Measurements from ENCODE around the gene GPR171. TPM values are rescaled to one million over a fixed set of nuclear protein-coding genes. Genes with fewer than 3 reads are reported as not detected.

Gene GPR171
- total and polyA plus RNA-seq, 2 donors (not counting 1 experiment from before 2014, with no cell fraction given) = 0.75 to 1.1 TPM

DNA sequence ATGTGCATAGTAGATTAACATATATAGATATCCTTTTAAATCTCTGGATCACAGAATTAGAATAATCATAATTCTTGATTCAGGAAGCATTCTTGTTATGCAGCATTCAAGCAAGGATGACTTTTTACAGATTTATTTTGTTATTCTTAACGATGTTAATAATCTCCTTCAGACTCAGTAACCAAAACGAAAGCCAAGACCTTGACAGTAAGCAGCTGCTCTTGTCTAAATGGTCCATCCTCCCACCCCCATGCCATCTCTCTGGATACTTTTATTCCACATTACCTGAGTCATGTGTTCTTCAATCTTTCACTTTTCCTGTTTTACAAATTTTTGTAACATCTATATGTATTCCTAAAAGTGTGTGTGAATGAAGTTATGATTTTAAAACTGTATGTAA is 33.3 kb upstream of the GPR171 start:
- Histone ChIP-seq H3K4me1 (ENCODE audit: control insufficient read depth in 2 of 2, insufficient read depth in 2 of 2, low read length in 2 of 2) (peaks cover 2 to 5% of the 10 kb centered on the region in 2 donors), H3K9ac (ENCODE audit: low read length) (no peak overlapping the region), H3K9me3 (ENCODE audit: control extremely low read depth in 1 of 3, control insufficient read depth in 2 of 3, insufficient read depth in 1 of 3, low read length in 2 of 3) (no peaks in the 10 kb centered on the region), H4K20me1 (ENCODE audit: control insufficient read depth, insufficient read depth, low read length, poor library complexity, severe bottlenecking) (no peaks in the 10 kb centered on the region), H3K4me3 (ENCODE audit: control extremely low read depth in 1 of 5, extremely low read depth in 1 of 5, insufficient read depth in 1 of 5, low read depth in 2 of 5, low read length in 4 of 5) (no peak overlapping the region), H3K79me2 (ENCODE audit: control insufficient read depth, insufficient read depth, low read length) (peaks cover 3% of the 10 kb centered on the region), H3K36me3 (replicated peaks in 1 of 2; ENCODE audit: control extremely low read depth in 1 of 2, control insufficient read depth in 1 of 2, extremely low read depth in 1 of 2, insufficient read depth in 2 of 2, low read length in 1 of 2) (peaks cover 0 to 5% of the 10 kb centered on the region in 2 experiments), H3K4me2 (replicated peaks; ENCODE audit: low read depth, low read length, poor library complexity, severe bottlenecking) (no peak overlapping the region), H2AFZ (ENCODE audit: insufficient read depth, low read depth, low read length, poor library complexity, severe bottlenecking) (no peak overlapping the region), H3K27ac (ENCODE audit: low read length in 2 of 2) (no peak overlapping the region), H3K27me3 (replicated peaks in 1 of 4; ENCODE audit: control extremely low read depth in 1 of 4, control insufficient read depth in 3 of 4, insufficient read depth in 4 of 4, low read length in 3 of 4) (no peaks in the 10 kb centered on the region)
- Mint-ChIP-seq H3K4me3 (no peak overlapping the region), H3K4me1 (peaks cover 16% of the 10 kb centered on the region), H3K27me3 (no peaks in the 10 kb centered on the region), H3K9me3 (ENCODE audit: insufficient read depth) (no peaks in the 10 kb centered on the region), H3K27ac (no peak overlapping the region)
- TF ChIP-seq EZH2 (IDR thresholded peaks at IDR 0.05; ENCODE audit: borderline replicate concordance, insufficient read depth, low read depth, low read length, poor library complexity, severe bottlenecking) = no peak
- TF ChIP-seq, protein P1, sequence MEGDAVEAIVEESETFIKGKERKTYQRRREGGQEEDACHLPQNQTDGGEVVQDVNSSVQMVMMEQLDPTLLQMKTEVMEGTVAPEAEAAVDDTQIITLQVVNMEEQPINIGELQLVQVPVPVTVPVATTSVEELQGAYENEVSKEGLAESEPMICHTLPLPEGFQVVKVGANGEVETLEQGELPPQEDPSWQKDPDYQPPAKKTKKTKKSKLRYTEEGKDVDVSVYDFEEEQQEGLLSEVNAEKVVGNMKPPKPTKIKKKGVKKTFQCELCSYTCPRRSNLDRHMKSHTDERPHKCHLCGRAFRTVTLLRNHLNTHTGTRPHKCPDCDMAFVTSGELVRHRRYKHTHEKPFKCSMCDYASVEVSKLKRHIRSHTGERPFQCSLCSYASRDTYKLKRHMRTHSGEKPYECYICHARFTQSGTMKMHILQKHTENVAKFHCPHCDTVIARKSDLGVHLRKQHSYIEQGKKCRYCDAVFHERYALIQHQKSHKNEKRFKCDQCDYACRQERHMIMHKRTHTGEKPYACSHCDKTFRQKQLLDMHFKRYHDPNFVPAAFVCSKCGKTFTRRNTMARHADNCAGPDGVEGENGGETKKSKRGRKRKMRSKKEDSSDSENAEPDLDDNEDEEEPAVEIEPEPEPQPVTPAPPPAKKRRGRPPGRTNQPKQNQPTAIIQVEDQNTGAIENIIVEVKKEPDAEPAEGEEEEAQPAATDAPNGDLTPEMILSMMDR (IDR thresholded peaks at IDR 0.05) = no peak
- intact Hi-C loops (cut with micrococcal nuclease) = loop anchor here (10.0 kb wide), 1 partner anchor 148 kb away; the partner anchor contains the start of gene P2RY12
- no peak for DNase-seq
- ChIA-PET CTCF (interaction anchor here (0.8 to 3.2 kb wide), 5 partner anchors 8 to 68 kb away, joined by 3 to 21 read pairs (median 3); no protein-coding TSS in a partner anchor), POLR2A (no interaction called here)
- no peak for ATAC-seq (ENCODE audit: low read depth)
- 100% methylated on average over 1 of the region's 2 CpGs for WGBS (ENCODE audit: insufficient coverage)

DNA sequence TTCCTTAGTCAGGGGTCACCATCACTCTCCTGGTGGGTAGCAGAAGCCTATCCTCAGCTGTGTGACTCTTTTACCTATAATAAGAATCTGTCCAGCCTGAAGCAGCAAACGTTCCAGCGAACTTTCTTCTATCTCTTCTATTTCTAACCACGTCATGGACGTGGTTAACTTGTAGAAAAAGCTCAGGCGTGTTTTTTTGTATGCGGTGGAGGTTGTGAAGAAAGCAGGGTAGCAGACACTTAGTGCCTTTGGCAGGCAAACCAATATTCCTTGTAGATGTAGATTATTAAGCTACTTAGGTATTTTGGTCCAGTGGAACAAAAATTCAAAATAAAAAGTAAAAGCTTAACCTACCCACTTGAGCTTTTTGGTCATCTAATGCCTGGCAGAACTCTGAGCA is 31.8 kb upstream of the GPR171 start:
- H3K4me1 Mint-ChIP-seq = peaks cover 26% of the 10 kb centered on the region
- CTCF ChIA-PET = interaction anchor here (1.6 to 12.2 kb wide), 5 partner anchors 29 to 67 kb away, joined by 5 to 105 read pairs (median 8); partner anchors contain the start of gene P2RY14
- no CpG with 5 or more reads among the region's 6 CpGs for WGBS (ENCODE audit: insufficient coverage)

More for the DNA sequence above, 31.8 kb upstream of the GPR171 start:
- Histone ChIP-seq H2AFZ (ENCODE audit: insufficient read depth, low read depth, low read length, poor library complexity, severe bottlenecking) (no peak overlapping the region), H4K20me1 (ENCODE audit: control insufficient read depth, insufficient read depth, low read length, poor library complexity, severe bottlenecking) (no peaks in the 10 kb centered on the region), H3K79me2 (ENCODE audit: control insufficient read depth, insufficient read depth, low read length) (peaks cover 8% of the 10 kb centered on the region), H3K4me2 (replicated peaks; ENCODE audit: low read depth, low read length, poor library complexity, severe bottlenecking) (no peak overlapping the region), H3K4me1 (ENCODE audit: control insufficient read depth in 2 of 2, insufficient read depth in 2 of 2, low read length in 2 of 2) (peaks cover 15 to 20% of the 10 kb centered on the region in 2 donors), H3K9me3 (ENCODE audit: control extremely low read depth in 1 of 3, control insufficient read depth in 2 of 3, insufficient read depth in 1 of 3, low read length in 2 of 3) (no peaks in the 10 kb centered on the region), H3K36me3 (replicated peaks in 1 of 2; ENCODE audit: control extremely low read depth in 1 of 2, control insufficient read depth in 1 of 2, extremely low read depth in 1 of 2, insufficient read depth in 2 of 2, low read length in 1 of 2) (peaks cover 0 to 5% of the 10 kb centered on the region in 2 experiments), H3K4me3 (ENCODE audit: control extremely low read depth in 1 of 5, extremely low read depth in 1 of 5, insufficient read depth in 1 of 5, low read depth in 2 of 5, low read length in 4 of 5) (no peak overlapping the region), H3K27ac (ENCODE audit: low read length in 2 of 2) (no peak overlapping the region), H3K9ac (ENCODE audit: low read length) (no peak overlapping the region), H3K27me3 (replicated peaks in 1 of 4; ENCODE audit: control extremely low read depth in 1 of 4, control insufficient read depth in 3 of 4, insufficient read depth in 4 of 4, low read length in 3 of 4) (no peaks in the 10 kb centered on the region)
- Mint-ChIP-seq H3K4me3 (no peak overlapping the region), H3K9me3 (ENCODE audit: insufficient read depth) (no peaks in the 10 kb centered on the region), H3K27me3 (no peaks in the 10 kb centered on the region), H3K27ac (peak overlapping the region; percentile 71)
- POLR2A ChIA-PET = no interaction called here
- DNase-seq = no peak
- intact Hi-C loops (cut with micrococcal nuclease) = loop anchor here (10.0 kb wide), 1 partner anchor 150 kb away; the partner anchor contains the start of gene P2RY12
- no peak for ATAC-seq (ENCODE audit: low read depth)
- TF ChIP-seq EZH2 (IDR thresholded peaks at IDR 0.05; ENCODE audit: borderline replicate concordance, insufficient read depth, low read depth, low read length, poor library complexity, severe bottlenecking) = no peak
- TF ChIP-seq, protein P1 (IDR thresholded peaks at IDR 0.05) = no peak
